ENCODE results near the gene PCK1. TPM values are rescaled to one million over a fixed set of nuclear protein-coding genes. Genes with fewer than 3 reads are reported as not detected.
A peak's percentile ranks its signal among the peaks of the same experiment; 100 is the strongest.

Gene PCK1
- total RNA-seq, 1 donor = not detected

GRCh38 chr20:57596358-57596757 is 35.4 kb downstream of the PCK1 start:
- no peak for TF ChIP-seq CTCF (IDR thresholded peaks at IDR 0.05; ENCODE audit: extremely low read depth, low read depth, low read length)
- Histone ChIP-seq H3K27me3 (ENCODE audit: insufficient read depth, low read length) (no peaks in the 10 kb centered on the region), H3K27ac (ENCODE audit: low read depth, low read length) (no peak overlapping the region), H3K36me3 (ENCODE audit: insufficient read depth, low read length) (no peaks in the 10 kb centered on the region), H4K20me1 (ENCODE audit: insufficient read depth, low read length) (no peaks in the 10 kb centered on the region), H2AFZ (ENCODE audit: low read length) (no peak overlapping the region), H3K9me3 (ENCODE audit: low read depth, low read length) (no peaks in the 10 kb centered on the region), H3K4me1 (ENCODE audit: insufficient read depth, low read length) (no peaks in the 10 kb centered on the region), H3K4me2 (ENCODE audit: insufficient read depth, low read length) (no peak overlapping the region), H3K79me2 (ENCODE audit: insufficient read depth, low read length) (no peaks in the 10 kb centered on the region), H3K4me3 (ENCODE audit: insufficient read depth, low read length) (no peak overlapping the region)
- peak; percentile 36 for DNase-seq (ENCODE audit: insufficient read length, low spot score, missing footprints)

- DNase-seq (ENCODE audit: insufficient read length, low spot score, missing footprints) = peak; percentile 98
- no peak overlapping the region for H3K4me3 ChIP-seq (ENCODE audit: insufficient read depth, low read length)
- H3K27ac ChIP-seq (ENCODE audit: low read depth, low read length) = no peak overlapping the region
- H3K9me3 ChIP-seq (ENCODE audit: low read depth, low read length) = no peaks in the 10 kb centered on the region
- no peaks in the 10 kb centered on the region for H3K27me3 ChIP-seq (ENCODE audit: insufficient read depth, low read length)
- no peaks in the 10 kb centered on the region for H3K79me2 ChIP-seq (ENCODE audit: insufficient read depth, low read length)
- H3K4me1 ChIP-seq (ENCODE audit: insufficient read depth, low read length) = no peaks in the 10 kb centered on the region
- H2AFZ ChIP-seq (ENCODE audit: low read length) = no peak overlapping the region
- peak; percentile 67 for TF ChIP-seq CTCF (IDR thresholded peaks at IDR 0.05; ENCODE audit: extremely low read depth, low read depth, low read length)
- H3K36me3 ChIP-seq (ENCODE audit: insufficient read depth, low read length) = no peaks in the 10 kb centered on the region
- no peaks in the 10 kb centered on the region for H4K20me1 ChIP-seq (ENCODE audit: insufficient read depth, low read length)
- peak overlapping the region; percentile 23 for H3K4me2 ChIP-seq (ENCODE audit: insufficient read depth, low read length)
These were observed 36.4 kb downstream of the PCK1 start for GRCh38 chr20:57596998-57597939.

- Histone ChIP-seq H3K27ac (ENCODE audit: low read depth, low read length) (no peak overlapping the region), H3K27me3 (ENCODE audit: insufficient read depth, low read length) (no peaks in the 10 kb centered on the region), H3K4me2 (ENCODE audit: insufficient read depth, low read length) (no peak overlapping the region), H3K36me3 (ENCODE audit: insufficient read depth, low read length) (no peaks in the 10 kb centered on the region), H3K4me3 (ENCODE audit: insufficient read depth, low read length) (no peak overlapping the region), H3K79me2 (ENCODE audit: insufficient read depth, low read length) (no peaks in the 10 kb centered on the region), H2AFZ (ENCODE audit: low read length) (no peak overlapping the region), H3K4me1 (ENCODE audit: insufficient read depth, low read length) (no peaks in the 10 kb centered on the region), H3K9me3 (ENCODE audit: low read depth, low read length) (no peaks in the 10 kb centered on the region), H4K20me1 (ENCODE audit: insufficient read depth, low read length) (no peaks in the 10 kb centered on the region)
- no peak for TF ChIP-seq CTCF (IDR thresholded peaks at IDR 0.05; ENCODE audit: extremely low read depth, low read depth, low read length)
- DNase-seq (ENCODE audit: insufficient read length, low spot score, missing footprints) = peak; percentile 2
These were observed 37.1 kb downstream of the PCK1 start for GRCh38 chr20:57598060-57598459.

GRCh38 chr20:57598491-57598890 is 37.6 kb downstream of the PCK1 start:
- TF ChIP-seq CTCF (IDR thresholded peaks at IDR 0.05; ENCODE audit: extremely low read depth, low read depth, low read length) = no peak

More at GRCh38 chr20:57598491-57598890, 37.6 kb downstream of the PCK1 start:
- H4K20me1 ChIP-seq (ENCODE audit: insufficient read depth, low read length) = no peaks in the 10 kb centered on the region
- H3K4me2 ChIP-seq (ENCODE audit: insufficient read depth, low read length) = no peak overlapping the region
- H3K79me2 ChIP-seq (ENCODE audit: insufficient read depth, low read length) = no peaks in the 10 kb centered on the region
- H3K36me3 ChIP-seq (ENCODE audit: insufficient read depth, low read length) = no peaks in the 10 kb centered on the region
- H3K27me3 ChIP-seq (ENCODE audit: insufficient read depth, low read length) = no peaks in the 10 kb centered on the region
- no peak overlapping the region for H3K27ac ChIP-seq (ENCODE audit: low read depth, low read length)
- H2AFZ ChIP-seq (ENCODE audit: low read length) = no peak overlapping the region
- H3K4me1 ChIP-seq (ENCODE audit: insufficient read depth, low read length) = no peaks in the 10 kb centered on the region
- peak; percentile 14 for DNase-seq (ENCODE audit: insufficient read length, low spot score, missing footprints)
- no peaks in the 10 kb centered on the region for H3K9me3 ChIP-seq (ENCODE audit: low read depth, low read length)
- no peak overlapping the region for H3K4me3 ChIP-seq (ENCODE audit: insufficient read depth, low read length)
